Choroid plexus epithelial cell (primary cell): ENCODE measurements around the gene SPESP1.
A peak's percentile ranks its signal among the peaks of the same experiment; 100 is the strongest.

Experiments used
- DNase-seq: peaks from one replicate; pipeline ENCODE4 v3.0.0-alpha.2; 2010; ENCODE audit warnings: low read depth
- H3K4me3 ChIP-seq: 2 replicates; pipeline ENCODE4 v1.5.1; 2011; ENCODE audit warnings: low read depth, mild to moderate bottlenecking, control low read depth, low read length, moderate library complexity
- CTCF ChIP-seq: conservative IDR thresholded peaks from 2 replicates; pipeline ENCODE4 v1.5.1; 2011; ENCODE audit warnings: low read depth, mild to moderate bottlenecking, control low read depth, inconsistent platforms, low read length, moderate library complexity

Gene SPESP1

DNA sequence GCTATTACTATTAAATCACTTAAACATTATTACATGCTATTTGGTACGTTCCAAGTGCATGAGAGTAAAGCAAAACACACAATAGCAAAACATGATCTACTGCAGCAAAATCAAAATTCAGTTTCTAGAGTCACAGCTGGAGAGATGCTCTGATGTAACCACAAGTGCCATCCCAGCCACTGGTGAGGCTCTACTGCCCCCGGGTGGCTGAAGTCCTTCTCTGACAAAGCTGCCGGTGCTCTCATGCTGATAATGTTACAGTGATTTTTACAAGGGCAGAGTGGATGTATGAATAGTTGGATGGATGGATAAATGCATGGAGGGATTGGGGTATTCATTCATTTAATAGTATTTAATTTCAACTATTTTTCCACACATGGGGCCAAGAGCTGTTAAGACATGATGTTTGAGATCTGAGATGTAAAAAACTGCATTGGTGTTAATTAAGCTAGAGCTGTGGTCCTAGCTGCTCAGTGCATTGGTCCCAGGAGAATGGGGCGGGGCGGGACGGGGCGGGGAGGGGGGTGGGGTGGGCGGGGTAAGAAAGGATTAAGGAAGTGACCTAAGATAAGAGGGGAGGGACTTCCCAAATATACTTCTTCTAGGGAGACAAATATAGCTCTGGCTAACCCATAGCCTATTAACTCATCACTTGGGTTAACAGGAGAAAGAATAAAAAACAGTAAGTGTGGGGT lies 5.3 kb upstream of the SPESP1 start:
- peak; percentile 97 for TF ChIP-seq CTCF

DNA sequence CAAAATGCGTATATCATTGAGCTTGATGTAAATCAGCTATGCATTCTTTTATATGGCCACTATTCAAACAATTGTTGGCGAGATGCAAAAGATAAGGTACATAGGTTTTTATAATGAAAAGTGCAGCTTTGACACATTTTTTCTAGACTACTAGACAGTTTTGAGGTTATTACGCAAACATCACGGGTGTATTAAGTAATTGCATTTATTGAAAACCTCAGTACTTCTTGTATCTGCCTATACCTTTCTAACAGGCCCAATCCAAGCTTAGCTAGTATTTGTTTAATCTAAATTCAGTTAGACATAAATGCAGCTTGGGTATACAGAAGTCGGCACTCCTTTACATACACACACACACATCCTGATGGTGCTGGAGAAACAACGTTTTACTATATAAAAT lies 2.7 kb downstream of the SPESP1 start:
- H3K4me3 ChIP-seq, result no peak overlapping the region
- peak; percentile 40 for DNase-seq
- no peak for TF ChIP-seq CTCF

More for the DNA sequence above, 5.3 kb upstream of the SPESP1 start:
- no peak overlapping the region for H3K4me3 ChIP-seq
- DNase-seq, result peak; percentile 87

DNA sequence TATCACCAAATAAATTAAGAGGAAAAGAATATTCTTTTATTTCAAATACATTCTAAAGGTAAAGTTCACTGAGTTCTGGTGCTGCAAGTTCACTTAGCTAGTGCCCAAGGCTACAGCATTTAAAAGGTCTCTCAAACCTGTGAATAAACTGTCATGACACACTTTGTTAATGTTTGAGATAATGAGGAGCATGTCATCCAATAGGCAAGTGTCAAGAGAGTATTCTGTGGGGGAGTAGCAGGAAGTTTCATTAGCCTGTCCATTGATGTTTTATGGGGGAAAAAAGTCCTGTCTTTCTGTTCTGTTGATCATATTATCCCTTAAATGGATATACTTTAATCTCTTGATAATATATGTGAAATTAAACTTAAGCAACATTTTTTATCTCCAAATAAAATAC lies 4.0 kb downstream of the SPESP1 start:
- no peak for DNase-seq
- no peak for TF ChIP-seq CTCF
- H3K4me3 ChIP-seq, result no peak overlapping the region

DNA sequence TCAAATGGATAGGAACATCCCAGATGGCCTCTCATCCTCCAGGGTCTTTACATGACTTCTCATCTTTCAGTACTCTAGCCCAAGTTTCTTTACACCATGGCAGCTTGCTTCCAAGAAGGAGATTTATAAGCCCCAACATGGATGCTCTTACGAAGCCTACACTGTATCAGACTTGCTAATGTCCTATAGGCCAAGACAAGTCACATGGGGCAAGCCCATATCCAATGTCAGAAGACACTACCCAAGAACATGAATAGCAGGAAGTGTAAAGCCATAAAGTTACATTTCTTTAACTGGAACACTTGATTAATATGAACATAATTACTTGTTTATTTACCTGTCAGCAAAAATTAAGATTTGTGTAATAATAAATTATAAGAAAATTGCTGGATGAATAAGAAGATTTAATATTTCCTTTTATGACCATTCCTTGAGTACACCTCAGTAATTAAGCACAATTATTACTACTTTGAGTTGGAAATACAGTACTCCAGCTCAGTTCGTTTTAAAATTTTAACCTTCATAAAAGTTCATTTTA lies 5.1 kb downstream of the SPESP1 start:
- TF ChIP-seq CTCF, result no peak
- no peak for DNase-seq
- no peak overlapping the region for H3K4me3 ChIP-seq

- H3K4me3 ChIP-seq, result no peak overlapping the region
- no peak for TF ChIP-seq CTCF
- no peak for DNase-seq
Measured at GRCh38 chr15:68939501-68939900, 9.2 kb downstream of the SPESP1 start.

DNA sequence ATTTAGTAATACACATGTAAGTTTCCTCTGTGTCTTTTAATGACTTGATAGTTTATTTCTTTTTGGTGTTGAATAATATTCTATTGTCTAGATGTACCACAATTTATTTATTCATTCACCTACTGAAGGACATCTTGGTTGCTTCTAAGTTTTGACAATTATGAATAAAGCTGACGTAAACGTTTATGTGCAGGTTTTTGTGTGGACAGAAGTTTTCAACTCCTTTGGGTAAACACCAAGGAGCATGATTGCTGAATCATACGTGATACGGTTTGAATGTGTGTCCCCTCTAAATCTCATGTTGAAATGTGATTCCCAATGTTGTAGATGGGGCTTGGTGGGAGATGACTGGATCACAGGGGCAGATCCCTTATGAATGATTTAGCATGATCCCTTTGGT lies 21.5 kb downstream of the SPESP1 start:
- no peak overlapping the region for H3K4me3 ChIP-seq
- no peak for DNase-seq
- no peak for TF ChIP-seq CTCF

DNA sequence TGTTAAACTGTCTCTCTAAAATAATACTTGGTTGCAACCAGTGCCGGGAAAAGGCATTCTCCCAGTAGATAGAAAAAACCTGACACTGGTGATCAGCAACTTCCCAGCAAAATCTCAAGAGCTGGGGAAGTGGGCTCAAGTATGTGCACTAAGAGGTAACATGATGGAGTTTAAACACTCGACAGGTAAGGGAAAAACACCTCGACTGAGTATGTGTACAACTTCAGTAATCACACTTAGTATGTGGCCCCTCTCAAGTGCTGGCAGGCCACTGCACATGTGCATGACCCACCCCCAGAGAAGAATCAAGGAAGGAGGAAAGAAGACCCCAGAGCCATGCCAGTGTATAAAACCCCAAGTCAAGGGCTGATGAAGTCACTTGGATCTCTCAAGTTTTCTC lies 27.4 kb downstream of the SPESP1 start:
- H3K4me3 ChIP-seq, result no peak overlapping the region
- DNase-seq, result no peak
- TF ChIP-seq CTCF, result no peak
